Bronchial epithelial cell (primary cell): ENCODE data around the gene MIPEP. TPM values are rescaled to one million over a fixed set of nuclear protein-coding genes. Genes with fewer than 3 reads are reported as not detected.

Source experiments
- DNase-seq: peaks from one replicate; pipeline ENCODE4 v3.0.0-alpha.2; 2010; ENCODE audit warnings: low read depth
- FAIRE-seq: peaks from 2 replicates; lab custom pipeline; 2011; peaks lifted over from hg19 to GRCh38; lab: Jason Lieb, UNC
- H3K27me3 ChIP-seq: 2 replicates; pipeline ENCODE4 v1.5.1; 2011; ENCODE audit warnings: low read length; ENCODE audit not compliant: control insufficient read depth, insufficient read depth
- H3K36me3 ChIP-seq: 2 replicates; pipeline ENCODE4 v1.5.1; 2011; ENCODE audit warnings: low read length; ENCODE audit not compliant: control insufficient read depth, insufficient read depth
- H3K4me3 ChIP-seq: 2 replicates; pipeline ENCODE4 v1.5.1; 2011; ENCODE audit warnings: mild to moderate bottlenecking, low read depth, low read length, control low read depth
- CTCF ChIP-seq: IDR thresholded peaks from 2 replicates; pipeline ENCODE4 v1.5.1; 2011; ENCODE audit warnings: mild to moderate bottlenecking, moderate library complexity, low read length, control low read depth, inconsistent platforms; ENCODE audit not compliant: insufficient read depth, severe bottlenecking
- total RNA-seq: library from RNA; depleted of rRNA; stranded (reverse); fragments of >200 nt; gene quantifications from 2 replicates; pipeline ENCODE4 v1.2.1, GENCODE V29; 2014

The MIPEP gene
- total RNA-seq, 1 donor from 2014 or later: 19.2 TPM

- DNase-seq (peak; percentile 63), FAIRE-seq (no peak)
- no peak for TF ChIP-seq CTCF
- Histone ChIP-seq H3K4me3 (no peak overlapping the region), H3K36me3 (no peaks in the 10 kb centered on the region), H3K27me3 (no peaks in the 10 kb centered on the region)
These were observed 60.3 kb downstream of the MIPEP start for GRCh38 chr13:23828866-23829265.

DNA sequence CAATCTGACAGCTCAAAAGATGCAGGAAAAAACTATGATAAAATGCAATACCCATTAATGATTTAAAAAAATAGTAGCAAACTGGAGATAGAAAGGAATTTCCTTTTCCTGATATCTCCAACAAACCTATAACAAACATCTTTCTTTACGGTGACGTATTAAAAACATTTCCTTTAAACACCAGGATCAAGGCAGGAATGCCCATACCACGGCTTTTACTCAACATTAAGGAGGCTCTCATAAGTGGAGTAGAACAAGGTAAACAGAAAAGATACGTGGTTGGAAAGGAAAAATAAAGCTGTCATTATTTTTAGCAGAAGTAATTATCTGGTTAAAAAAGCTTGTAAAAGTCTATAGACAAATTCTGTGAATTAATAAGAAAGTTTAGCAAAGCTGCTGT is 61.1 kb downstream of the MIPEP start:
- FAIRE-seq: no peak

GRCh38 chr13:23825179-23825578 is 64.0 kb downstream of the MIPEP start:
- no peak for DNase-seq

More for the DNA sequence above, 61.1 kb downstream of the MIPEP start:
- Histone ChIP-seq H3K36me3 (no peaks in the 10 kb centered on the region), H3K4me3 (no peak overlapping the region), H3K27me3 (no peaks in the 10 kb centered on the region)
- DNase-seq: no peak
- TF ChIP-seq CTCF: no peak

GRCh38 chr13:23824371-23824770 is 64.8 kb downstream of the MIPEP start:
- no peak for TF ChIP-seq CTCF
- DNase-seq: no peak
- no peak overlapping the region for H3K4me3 ChIP-seq
- no peaks in the 10 kb centered on the region for H3K27me3 ChIP-seq
- H3K36me3 ChIP-seq: no peaks in the 10 kb centered on the region
- FAIRE-seq: no peak

More at GRCh38 chr13:23825179-23825578, 64.0 kb downstream of the MIPEP start:
- TF ChIP-seq CTCF: no peak
- Histone ChIP-seq H3K4me3 (no peak overlapping the region), H3K27me3 (no peaks in the 10 kb centered on the region), H3K36me3 (no peaks in the 10 kb centered on the region)
- FAIRE-seq: no peak

DNA sequence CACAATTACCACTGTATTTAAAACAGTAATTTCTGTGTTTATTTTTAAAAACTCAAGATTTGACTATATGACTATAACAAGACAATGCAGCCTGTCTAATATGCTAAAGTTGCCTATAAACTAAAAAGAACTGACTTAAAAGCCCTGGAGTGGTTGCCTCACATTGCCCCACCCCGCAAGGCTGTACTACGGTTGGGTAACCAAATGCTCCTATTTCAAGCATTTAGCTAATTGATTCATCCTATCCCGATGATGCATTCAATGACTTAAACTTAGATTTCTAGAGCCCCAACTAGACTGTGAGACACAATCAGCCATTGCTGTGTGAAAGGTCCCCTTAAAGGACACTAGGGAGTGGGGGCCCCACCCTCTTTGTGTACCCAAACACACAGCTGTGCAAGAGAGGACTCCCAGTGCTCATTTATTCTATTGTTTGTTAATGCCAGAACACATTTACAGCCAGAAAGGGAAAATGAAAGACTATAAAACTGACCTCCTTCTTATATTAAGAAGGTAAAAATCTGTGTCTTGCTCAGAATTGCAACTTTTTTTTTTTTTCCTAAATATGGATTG is 66.9 kb downstream of the MIPEP start:
- FAIRE-seq: no peak
- no peak for TF ChIP-seq CTCF

GRCh38 chr13:23820530-23820929 is 68.7 kb downstream of the MIPEP start:
- Histone ChIP-seq H3K36me3 (no peaks in the 10 kb centered on the region), H3K4me3 (no peak overlapping the region), H3K27me3 (no peaks in the 10 kb centered on the region)
- TF ChIP-seq CTCF: no peak
- no peak for FAIRE-seq
- no peak for DNase-seq

More for the DNA sequence above, 66.9 kb downstream of the MIPEP start:
- Histone ChIP-seq H3K4me3 (no peak overlapping the region), H3K27me3 (no peaks in the 10 kb centered on the region), H3K36me3 (no peaks in the 10 kb centered on the region)
- peak; percentile 25 for DNase-seq
